Activated CD8-positive, alpha-beta memory T cell treated with anti-CD3 and anti-CD28 coated beads, Interleukin-2, amount 50 U/mL, for 4 hours (primary cell): ENCODE results near the gene ITSN1.
"Not testable (repeated sequence)": the region's sequence is repeated elsewhere in the genome, so short reads cannot be mapped to it uniquely, and the experiment has no call there.

Experiments
- DNase-seq: peaks from one replicate; pipeline ENCODE4 v3.0.0-alpha.2; 2020

Gene ITSN1

GRCh38 chr21:33775100-33775828 is 133.0 kb downstream of the ITSN1 start:
- DNase-seq: no peak

DNA sequence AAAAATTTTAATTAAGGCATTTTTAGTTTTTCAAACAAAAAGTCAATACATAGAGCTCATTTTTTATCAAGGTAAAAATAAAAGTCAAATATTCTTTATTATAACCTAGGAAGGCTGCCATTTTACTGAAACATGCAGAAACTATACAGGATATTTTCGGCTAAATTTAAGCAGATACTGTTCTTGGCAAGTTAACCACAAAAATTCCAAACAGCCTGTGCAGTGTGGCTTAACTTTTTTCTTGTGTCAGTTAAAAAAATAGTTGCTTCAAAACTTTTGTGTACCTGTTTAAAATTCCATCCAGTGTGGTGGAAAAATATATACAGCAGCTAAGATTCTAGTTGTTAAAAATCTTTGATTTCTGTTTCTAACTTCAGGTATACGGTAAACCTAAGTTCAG is 138.3 kb downstream of the ITSN1 start:
- DNase-seq: no peak

DNA sequence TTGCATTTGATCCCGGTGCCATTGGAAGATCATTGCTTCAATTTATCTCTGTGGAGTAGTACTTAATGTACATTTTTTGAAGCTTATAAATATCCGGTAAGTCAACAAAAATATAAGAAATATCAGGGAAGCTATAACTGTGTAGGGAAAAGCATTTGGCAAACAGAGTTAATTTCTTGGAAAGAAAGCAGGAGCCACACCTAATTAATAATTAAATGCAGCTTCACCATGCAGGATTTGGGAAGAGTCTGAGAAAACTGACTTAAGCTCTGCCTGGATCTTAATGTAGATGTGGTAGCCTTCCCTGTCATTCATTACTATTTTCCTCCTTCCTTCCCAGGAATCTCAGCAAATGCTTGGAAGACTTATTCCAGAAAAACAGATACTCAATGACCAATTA is 138.8 kb downstream of the ITSN1 start:
- no peak for DNase-seq

DNA sequence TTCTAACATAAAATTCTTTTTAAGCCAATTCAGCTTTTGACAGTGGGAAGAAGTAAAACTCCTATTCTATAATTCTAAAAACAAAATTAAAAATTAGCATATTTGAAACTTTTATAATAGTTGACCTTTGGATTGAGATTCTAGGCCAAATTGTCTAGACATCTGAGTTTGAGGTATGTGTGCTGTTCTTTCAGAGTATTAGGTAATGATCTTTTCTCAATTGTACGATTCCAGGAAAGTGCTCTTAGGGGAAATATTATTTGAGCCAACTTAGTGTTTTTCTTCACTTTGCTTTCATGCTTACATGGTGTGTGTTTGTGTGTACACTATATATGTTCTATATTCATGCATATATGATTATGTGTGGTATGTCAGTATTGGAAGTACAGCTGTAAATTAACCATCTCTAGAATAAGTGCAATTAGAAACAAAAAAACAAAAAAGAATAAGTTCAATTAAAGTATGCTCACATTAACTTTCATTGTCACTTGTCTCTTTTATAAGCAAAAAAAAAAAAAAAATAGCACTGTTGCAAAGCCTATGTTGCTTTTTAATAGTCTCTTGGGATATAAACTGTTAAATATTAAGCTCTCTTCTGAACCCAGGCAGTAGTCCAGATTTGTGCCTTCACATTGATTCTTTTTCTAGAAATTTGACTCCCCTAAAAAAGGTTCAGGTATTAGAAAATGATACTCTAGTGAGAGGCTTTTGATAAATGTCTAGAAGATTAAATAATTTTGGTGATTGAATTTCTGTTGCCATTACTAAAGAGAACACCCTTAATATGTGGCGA is 141.1 kb downstream of the ITSN1 start:
- DNase-seq: no peak

- DNase-seq: no peak
These were observed 145.1 kb downstream of the ITSN1 start for GRCh38 chr21:33787431-33787830.

DNA sequence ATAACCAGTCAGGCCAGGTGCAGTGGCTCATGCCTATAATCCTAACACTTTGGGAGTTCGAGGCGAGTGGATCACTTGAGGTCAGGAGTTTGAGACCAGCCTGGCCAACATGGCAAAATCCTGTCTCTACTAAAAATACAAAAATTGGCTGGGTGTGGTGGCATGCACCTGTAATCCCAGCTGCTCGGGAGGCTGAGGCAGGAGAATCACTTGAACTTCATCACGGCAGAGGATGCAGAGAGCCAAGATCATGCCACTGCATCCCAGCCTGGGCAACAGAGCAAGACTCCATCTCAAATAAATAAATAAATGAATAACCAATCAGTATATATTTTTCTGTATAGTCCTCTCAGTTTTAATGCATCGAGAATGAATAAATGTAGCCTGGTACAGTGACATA is 146.1 kb downstream of the ITSN1 start:
- not testable (repeated sequence) for DNase-seq

- DNase-seq: no peak
These were observed 147.4 kb downstream of the ITSN1 start for GRCh38 chr21:33789697-33790096.

DNA sequence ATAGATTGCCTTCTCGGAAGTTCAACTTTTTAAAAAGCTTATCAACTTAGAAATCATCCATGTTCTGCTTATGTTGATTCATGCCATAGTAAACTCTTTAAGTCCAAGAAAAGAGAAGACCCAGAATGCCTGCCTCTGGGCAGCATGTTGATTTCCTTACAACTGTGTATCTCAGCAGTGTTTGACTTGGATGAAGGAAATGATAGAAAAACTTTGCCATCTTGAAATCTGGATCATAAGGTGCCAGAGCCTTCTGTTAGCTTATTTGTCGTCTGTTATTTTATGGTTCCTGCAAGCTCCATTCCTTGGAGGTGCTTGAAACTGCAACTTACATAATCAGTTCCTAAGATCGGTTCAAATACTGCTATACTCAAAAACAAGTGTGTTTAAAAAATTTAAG is 148.8 kb downstream of the ITSN1 start:
- DNase-seq: no peak

GRCh38 chr21:33794596-33794995 is 152.3 kb downstream of the ITSN1 start:
- no peak for DNase-seq

GRCh38 chr21:33797565-33797964 is 155.3 kb downstream of the ITSN1 start:
- no peak for DNase-seq

GRCh38 chr21:33799378-33800090 is 157.2 kb downstream of the ITSN1 start:
- DNase-seq: no peak

DNA sequence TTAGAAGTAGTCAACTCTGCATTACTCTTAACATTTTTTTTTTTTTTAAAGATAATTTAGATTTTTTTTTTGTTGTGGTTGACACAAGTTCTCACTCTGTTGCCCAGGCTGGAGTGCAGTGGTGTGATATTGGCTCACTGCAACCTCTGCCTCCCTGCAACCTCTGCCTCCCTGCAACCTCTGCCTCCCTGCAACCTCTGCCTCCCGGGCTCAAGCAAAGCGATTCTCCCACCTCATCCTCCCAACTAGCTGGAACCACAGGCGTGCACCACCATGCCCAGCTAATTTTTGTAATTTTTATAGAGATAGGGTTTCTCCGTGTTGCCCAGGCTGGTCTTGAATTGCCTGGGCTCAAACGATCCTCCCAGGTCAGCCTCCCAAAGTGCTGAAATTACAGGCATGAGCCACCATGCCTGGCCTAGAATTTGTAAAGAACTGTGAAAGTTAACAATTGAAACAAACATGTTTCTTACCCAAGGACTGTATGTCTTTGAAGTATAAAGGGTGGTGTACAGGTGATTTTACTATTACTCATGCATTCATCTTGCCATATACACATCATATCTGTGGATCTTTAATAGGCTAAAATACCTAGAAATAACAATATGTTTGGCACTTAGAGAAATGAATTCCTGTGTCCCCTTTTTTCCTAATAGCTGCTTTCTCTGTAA is 158.6 kb downstream of the ITSN1 start:
- DNase-seq: no peak

DNA sequence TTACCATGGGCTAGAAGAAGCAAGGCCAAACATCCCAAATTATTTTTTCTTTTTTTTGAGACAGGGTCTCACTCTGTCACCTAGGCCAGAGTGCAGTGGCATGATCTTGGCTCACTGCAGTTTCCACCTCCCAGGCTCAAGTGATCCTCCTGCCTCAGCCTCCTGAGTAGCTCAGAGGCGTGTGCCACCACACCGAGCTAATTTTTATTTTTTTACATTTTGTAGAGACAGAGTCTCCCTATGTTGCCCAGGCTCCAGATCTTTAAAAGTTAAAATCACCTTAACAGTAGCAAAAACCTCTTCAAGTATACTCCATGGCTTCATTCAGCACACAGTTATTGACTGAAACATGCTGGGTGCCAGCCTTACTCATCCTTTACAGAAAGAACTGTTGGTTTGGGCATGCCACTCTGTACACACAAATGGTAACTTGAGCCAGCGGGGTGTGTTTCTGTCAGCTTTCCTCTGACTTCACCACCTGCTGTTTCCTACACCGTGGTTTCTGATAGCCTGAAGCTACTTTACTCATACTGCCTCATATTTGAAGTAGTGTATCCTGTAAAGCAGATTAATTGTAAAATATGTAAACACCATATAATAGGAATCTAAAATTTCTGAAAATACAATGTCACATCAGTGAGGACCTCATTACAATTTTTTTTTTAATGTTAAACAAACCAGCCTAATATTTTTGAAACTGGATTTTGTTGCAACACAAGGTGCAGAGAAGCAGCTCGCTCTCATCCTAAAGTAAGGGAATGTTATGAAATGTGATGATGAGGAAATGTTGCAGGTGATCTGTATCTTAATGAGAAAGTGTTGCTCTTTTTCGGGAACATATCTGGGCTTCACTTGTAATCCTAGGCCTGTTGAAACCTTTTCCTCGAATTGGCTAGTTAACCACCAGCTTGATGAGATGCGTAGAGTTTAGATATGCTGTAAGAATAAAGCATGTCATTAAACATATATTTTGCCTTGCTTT is 159.4 kb downstream of the ITSN1 start:
- no peak for DNase-seq

- DNase-seq: no peak
These were observed 160.2 kb downstream of the ITSN1 start for GRCh38 chr21:33802481-33802880.

DNA sequence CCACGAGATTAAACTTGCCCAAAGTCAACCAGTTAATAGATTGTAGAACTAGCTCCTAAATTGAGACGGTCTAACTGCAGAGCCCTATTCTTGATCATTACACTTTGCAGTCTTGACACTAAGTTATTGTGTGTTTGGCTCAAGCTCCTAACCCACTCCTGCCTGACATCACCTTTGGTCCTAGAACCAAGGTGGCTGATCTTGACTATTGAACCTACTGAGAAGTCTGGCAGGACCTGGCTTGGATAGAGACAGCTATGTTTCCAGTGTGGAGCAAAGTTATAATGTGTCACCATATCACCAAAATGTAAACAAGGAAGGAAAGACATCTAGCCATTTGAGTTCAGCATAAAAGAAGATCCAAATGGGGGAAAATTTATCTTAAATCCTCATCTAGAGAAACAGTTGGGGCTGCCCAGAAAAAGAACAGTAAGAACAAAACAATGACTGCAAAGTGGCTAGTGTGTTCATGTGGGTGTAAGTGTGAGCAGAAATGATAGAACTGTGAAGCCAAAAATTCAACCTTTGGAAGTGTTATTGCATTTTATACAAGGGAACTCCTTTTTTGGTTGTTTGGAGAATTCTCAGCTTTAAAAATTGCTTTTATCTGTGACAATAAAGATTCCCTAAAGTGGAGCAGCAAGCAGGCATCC is 166.5 kb downstream of the ITSN1 start:
- no peak for DNase-seq

- DNase-seq: no peak
These were observed 168.5 kb downstream of the ITSN1 start for GRCh38 chr21:33810766-33811165.

DNA sequence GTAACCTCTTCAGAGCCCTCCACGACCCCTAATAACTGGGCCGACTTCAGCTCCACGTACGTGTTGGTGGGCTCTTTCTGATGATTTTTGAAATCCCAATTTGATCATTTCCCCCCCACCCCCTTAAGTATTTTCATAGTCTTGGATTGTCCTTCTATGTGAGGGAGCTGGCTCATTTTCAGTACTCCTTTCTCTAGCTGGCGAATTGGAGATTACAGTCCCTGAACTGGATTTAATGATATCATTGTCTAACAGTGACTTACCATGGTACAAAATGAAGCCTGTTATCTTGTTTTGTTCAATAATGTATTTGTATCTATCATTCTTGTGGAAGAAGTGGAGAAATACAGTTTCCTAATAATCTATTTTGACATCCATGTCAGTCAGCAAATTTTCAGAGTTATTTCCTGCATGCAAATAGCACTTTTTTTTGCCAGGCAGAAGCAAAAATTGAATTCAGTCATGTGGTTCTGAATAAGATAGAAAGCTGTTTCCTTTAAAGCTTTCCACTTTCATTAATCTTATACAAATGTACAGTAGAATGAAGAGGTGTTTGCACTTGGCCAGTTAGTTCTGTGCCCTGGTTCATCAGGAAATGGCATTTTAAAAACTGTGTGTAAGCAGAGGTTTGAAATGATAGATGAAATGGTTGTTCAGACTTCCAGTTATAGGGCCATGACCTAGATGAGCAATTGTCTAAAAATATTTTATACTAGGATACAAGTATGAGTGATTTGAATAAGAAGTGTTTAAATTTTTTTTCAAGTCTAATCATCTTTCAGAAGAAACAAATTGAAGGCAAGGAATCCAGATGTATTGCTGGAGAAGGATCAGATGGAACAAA is 169.1 kb downstream of the ITSN1 start:
- DNase-seq: no peak

- DNase-seq: no peak
These were observed 171.6 kb downstream of the ITSN1 start for GRCh38 chr21:33813832-33814365.

DNA sequence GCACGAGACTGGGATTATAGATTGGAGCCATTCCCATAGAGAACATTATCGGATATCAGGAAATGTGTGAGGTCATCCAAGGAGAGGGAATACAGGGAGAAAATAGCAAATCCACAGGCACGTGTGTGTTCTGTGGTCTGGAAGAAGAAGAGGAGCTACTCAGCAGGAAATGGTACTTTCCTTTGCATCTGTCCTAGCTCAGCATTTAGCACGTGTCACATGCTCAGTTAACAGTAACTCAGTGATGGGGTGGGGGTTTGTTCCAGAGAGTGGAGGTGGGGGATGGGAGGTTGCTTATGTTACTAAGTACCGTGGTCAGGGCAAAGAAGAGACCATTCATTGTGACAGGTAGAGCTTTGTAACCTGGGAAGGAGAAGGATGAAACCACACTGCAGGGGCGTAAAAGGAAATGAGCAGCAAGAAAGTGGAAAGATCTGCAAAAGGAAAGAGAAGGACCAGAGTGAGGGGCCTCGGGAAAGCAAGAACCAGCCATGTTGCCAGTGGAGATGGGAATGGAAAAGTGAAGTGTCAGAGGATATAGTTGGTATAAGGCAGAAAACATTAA is 172.9 kb downstream of the ITSN1 start:
- DNase-seq: no peak

- no peak for DNase-seq
These were observed 173.9 kb downstream of the ITSN1 start for GRCh38 chr21:33816174-33816573.
